ENCODE results near the gene TMEM273.

TMEM273 gene

GRCh38 chr10:49128854-49129253 lies 59.3 kb downstream of the TMEM273 start:
- no peak for DNase-seq (ENCODE audit: low read depth, low spot score)
- POLR2A ChIA-PET = interaction anchor here (0.6 kb wide), 1 partner anchor 17 kb away, joined by 3 read pairs; no protein-coding TSS in a partner anchor
- CTCF ChIA-PET = interaction anchor here (1.9 kb wide), 1 partner anchor 10 kb away, joined by 7 read pairs; no protein-coding TSS in a partner anchor
- no peak for TF ChIP-seq CTCF (IDR thresholded peaks at IDR 0.05; ENCODE audit: insufficient read depth, low read length, missing control alignments)
- no peak overlapping the region for H3K4me3 ChIP-seq (ENCODE audit: low read depth, low read length)

- POLR2A ChIA-PET = no interaction called here
- CTCF ChIA-PET = no interaction called here
- no peak for DNase-seq (ENCODE audit: low read depth, low spot score)
Measured at GRCh38 chr10:49123981-49124950, 63.9 kb downstream of the TMEM273 start.

GRCh38 chr10:49120911-49121310 lies 67.3 kb downstream of the TMEM273 start:
- POLR2A ChIA-PET = no interaction called here

More at GRCh38 chr10:49123981-49124950, 63.9 kb downstream of the TMEM273 start:
- no peak overlapping the region for H3K4me3 ChIP-seq (ENCODE audit: low read depth, low read length)
- no peak for TF ChIP-seq CTCF (IDR thresholded peaks at IDR 0.05; ENCODE audit: insufficient read depth, low read length, missing control alignments)

GRCh38 chr10:49119746-49120145 lies 68.4 kb downstream of the TMEM273 start:
- H3K4me3 ChIP-seq (ENCODE audit: low read depth, low read length) = no peak overlapping the region
- ChIA-PET POLR2A (interaction anchor here (0.5 kb wide), 1 partner anchor 19 kb away, joined by 3 read pairs; no protein-coding TSS in a partner anchor), CTCF (interaction anchor here (0.9 kb wide), 1 partner anchor 400 kb away, joined by 3 read pairs; no protein-coding TSS in a partner anchor)
- TF ChIP-seq CTCF (IDR thresholded peaks at IDR 0.05; ENCODE audit: insufficient read depth, low read length, missing control alignments) = no peak
- no peak for DNase-seq (ENCODE audit: low read depth, low spot score)

More at GRCh38 chr10:49120911-49121310, 67.3 kb downstream of the TMEM273 start:
- CTCF ChIA-PET = interaction anchor here (1.5 kb wide), 1 partner anchor 9 kb away, joined by 4 read pairs; no protein-coding TSS in a partner anchor
- no peak overlapping the region for H3K4me3 ChIP-seq (ENCODE audit: low read depth, low read length)
- TF ChIP-seq CTCF (IDR thresholded peaks at IDR 0.05; ENCODE audit: insufficient read depth, low read length, missing control alignments) = no peak
- DNase-seq (ENCODE audit: low read depth, low spot score) = no peak

- no peak for DNase-seq (ENCODE audit: low read depth, low spot score)
- CTCF ChIA-PET = interaction anchor here (1.3 to 1.7 kb wide), 3 partner anchors 12 to 43 kb away, joined by 3 to 8 read pairs (median 3); no protein-coding TSS in a partner anchor
- TF ChIP-seq CTCF (IDR thresholded peaks at IDR 0.05; ENCODE audit: insufficient read depth, low read length, missing control alignments) = no peak
- POLR2A ChIA-PET = no interaction called here
- no peak overlapping the region for H3K4me3 ChIP-seq (ENCODE audit: low read depth, low read length)
Measured at GRCh38 chr10:49118430-49119074, 69.6 kb downstream of the TMEM273 start.
